Stomach (tissue), 9 donors: ENCODE data around the gene UBR1. TPM values are rescaled to one million over a fixed set of nuclear protein-coding genes. Genes with fewer than 3 reads are reported as not detected.

Experiments
- DNase-seq, 2 donors: peaks; one replicate each; pipeline versions ENCODE4 v3.0.0 to v3.0.0-alpha.2; 2013 to 2019
- H3K27ac ChIP-seq, 5 donors: fragments of 200-600 bp in 4 of 5; sonication (generic) in 4 of 5; one replicate each; pipeline ENCODE4 v1.5.1; 2013 to 2019; ENCODE audit warnings: mild to moderate bottlenecking in 1 of 5, moderate library complexity in 1 of 5
- H3K27me3 ChIP-seq, 3 donors: fragments of 200-600 bp; sonication (generic); one replicate each; pipeline ENCODE4 v1.5.1; 2017 to 2019; ENCODE audit warnings: mixed run types in 1 of 3
- H3K36me3 ChIP-seq, 4 donors: fragments of 200-600 bp; sonication (generic); 1 replicate in 3 of 4; 2 replicates in 1 of 4; pipeline ENCODE4 v1.5.1; 2016 to 2019
- H3K4me1 ChIP-seq, 4 donors: fragments of 200-600 bp; sonication (generic); one replicate each; pipeline ENCODE4 v1.5.1; 2016 to 2019
- H3K4me3 ChIP-seq, 4 donors: fragments of 200-600 bp; sonication (generic) in 3 of 4; one replicate each; pipeline ENCODE4 v1.5.1; 2016 to 2019; ENCODE audit warnings: mild to moderate bottlenecking in 1 of 4
- H3K9me3 ChIP-seq, 4 donors: fragments of 200-600 bp; sonication (generic); one replicate each; pipeline ENCODE4 v1.5.1; 2016 to 2019
- CTCF ChIP-seq, 7 experiments: fragments of 450-650 bp in 4 of 7; fragments of 200-600 bp in 3 of 7; sonication (generic) in 3 of 7; IDR thresholded peaks; one replicate each; pipeline ENCODE4 v1.5.1; 2016 to 2019; ENCODE audit warnings: antibody characterized with exemption in 7 of 7, control low read depth in 2 of 7, mild to moderate bottlenecking in 1 of 7
- EP300 ChIP-seq: sonication (generic); formaldehyde crosslinking; IDR thresholded peaks from one replicate; pipeline ENCODE4 v1.6.1; 2017; ENCODE audit warnings: antibody characterized with exemption
- POLR2A ChIP-seq, 4 donors: fragments of 450-650 bp; IDR thresholded peaks; one replicate each; pipeline ENCODE4 v1.6.1; 2016; ENCODE audit warnings: antibody characterized with exemption in 4 of 4, control low read depth in 2 of 4, mild to moderate bottlenecking in 1 of 4, moderate library complexity in 1 of 4
- POLR2AphosphoS5 ChIP-seq, 3 donors: sonication (generic); formaldehyde crosslinking; IDR thresholded peaks; one replicate each; pipeline ENCODE4 v1.6.1; 2016; ENCODE audit warnings: antibody characterized with exemption in 3 of 3
- WGBS, 5 donors: extraction: QIAGEN DNeasy Blood & Tissue Kit in 3 of 5; methylation state at CpG; one replicate each; pipeline versions ENCODE4 v1.1.5 to v1.1.7; 2013 to 2018; 5-methylcytosine and 5-hydroxymethylcytosine counted together
- intact Hi-C: fragments of 100-400 bp; cut with DNase I; formaldehyde crosslinking; loops from one replicate; pipeline ENCODE4 v1.15.1; 2023; ENCODE audit warnings: low total_unique reads
- polyA plus RNA-seq, 3 donors: library from polyadenylated mRNA; stranded (reverse); fragments of 200-250 nt; gene quantifications; one replicate each; pipeline ENCODE4 v1.2.3, GENCODE V29; 2013
- total RNA-seq, 5 donors: library from RNA; depleted of rRNA; stranded (reverse); fragments of >200 nt; gene quantifications; one replicate each; pipeline versions ENCODE4 v1.1.0 to v1.2.3, GENCODE V29; 2014 to 2016
- donor health status: healthy with polysubstance abuse.
- donor health status: Bipolar disorder and iron deficiency.
- donor health status: healthy.

The UBR1 gene
- total and polyA plus RNA-seq, 8 donors = 3.1 to 124 (median 12.3) TPM

DNA sequence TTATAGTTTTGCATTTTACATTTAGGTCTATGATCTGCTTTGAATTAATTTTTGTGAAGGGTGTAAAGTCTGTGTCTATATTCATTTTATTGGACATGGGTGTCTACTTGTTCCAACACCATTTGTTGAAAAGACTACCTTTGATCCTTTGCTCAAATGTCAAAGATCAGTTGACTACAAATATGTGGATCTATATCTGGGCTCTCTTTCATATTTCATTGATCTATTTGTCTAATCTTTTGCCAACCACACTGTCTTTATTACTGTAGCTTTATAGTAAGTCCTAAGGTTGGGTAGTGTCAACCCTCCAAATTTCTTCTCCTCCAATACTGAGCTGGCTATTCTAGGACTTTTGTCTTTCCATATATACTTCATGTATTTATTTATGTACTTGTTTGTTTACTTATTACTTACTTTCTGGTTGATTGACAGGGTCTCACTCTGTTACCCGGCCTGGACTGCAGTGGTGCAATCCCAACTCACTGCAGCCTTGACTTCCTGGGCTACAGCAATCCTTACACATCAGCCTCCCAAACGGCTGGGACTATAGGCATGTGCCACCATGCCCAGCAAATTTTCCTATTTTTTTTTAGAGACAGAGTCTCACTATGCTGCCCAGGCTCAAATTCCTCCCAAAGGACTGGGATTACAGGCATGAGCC lies 131.5 kb downstream of the UBR1 start:
- no peak for DNase-seq
- H3K4me1 ChIP-seq = no peaks in the 10 kb centered on the region
- no peak for TF ChIP-seq CTCF (IDR thresholded peaks at IDR 0.05)
- TF ChIP-seq POLR2A (IDR thresholded peaks at IDR 0.05) = no peak
- no peak for TF ChIP-seq POLR2AphosphoS5 (IDR thresholded peaks at IDR 0.05)
- no peak for TF ChIP-seq EP300
- WGBS, 5 donors = 90 to 99% (median 96%) methylated on average over 2 of the region's 2 CpGs
- H3K27ac ChIP-seq = no peak overlapping the region
- no peaks in the 10 kb centered on the region for H3K27me3 ChIP-seq
- H3K4me3 ChIP-seq = no peak overlapping the region
- intact Hi-C loops = no loop called here
- peaks cover 0 to 9% (median 0%) of the 10 kb centered on the region in 4 donors for H3K9me3 ChIP-seq
- H3K36me3 ChIP-seq = peaks cover 35 to 99% (median 92%) of the 10 kb centered on the region in 4 donors

DNA sequence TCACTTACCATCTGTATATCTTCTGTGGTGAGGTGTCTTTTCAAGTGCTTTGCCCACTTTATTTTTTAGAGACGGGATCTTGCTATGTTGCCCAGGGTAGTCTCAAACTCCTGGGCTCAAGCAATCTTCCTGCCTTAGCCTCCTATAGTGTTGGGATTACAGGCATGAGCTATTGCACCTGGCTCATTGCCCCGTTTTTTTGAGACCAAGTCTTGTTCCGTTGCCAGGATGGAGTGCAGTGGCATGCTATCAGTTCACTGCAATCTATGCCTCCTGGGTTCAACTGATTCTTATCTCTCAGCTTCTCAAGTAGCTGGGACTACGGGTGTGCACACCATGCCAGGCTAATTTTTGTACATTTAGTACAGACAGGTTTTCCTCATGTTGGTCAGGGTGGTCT lies 132.7 kb downstream of the UBR1 start:
- Histone ChIP-seq H3K4me1 (no peaks in the 10 kb centered on the region), H3K4me3 (no peak overlapping the region), H3K27ac (no peak overlapping the region), H3K9me3 (peaks cover 0 to 9% (median 0%) of the 10 kb centered on the region in 4 donors), H3K27me3 (no peaks in the 10 kb centered on the region), H3K36me3 (peaks cover 35 to 99% (median 95%) of the 10 kb centered on the region in 4 donors)
- WGBS, 5 donors = 85 to 98% (median 92%) methylated on average over 4 of the region's 4 CpGs
- DNase-seq = no peak
- intact Hi-C loops = no loop called here
- TF ChIP-seq CTCF (IDR thresholded peaks at IDR 0.05) = no peak
- no peak for TF ChIP-seq POLR2A (IDR thresholded peaks at IDR 0.05)
- no peak for TF ChIP-seq EP300
- no peak for TF ChIP-seq POLR2AphosphoS5 (IDR thresholded peaks at IDR 0.05)

DNA sequence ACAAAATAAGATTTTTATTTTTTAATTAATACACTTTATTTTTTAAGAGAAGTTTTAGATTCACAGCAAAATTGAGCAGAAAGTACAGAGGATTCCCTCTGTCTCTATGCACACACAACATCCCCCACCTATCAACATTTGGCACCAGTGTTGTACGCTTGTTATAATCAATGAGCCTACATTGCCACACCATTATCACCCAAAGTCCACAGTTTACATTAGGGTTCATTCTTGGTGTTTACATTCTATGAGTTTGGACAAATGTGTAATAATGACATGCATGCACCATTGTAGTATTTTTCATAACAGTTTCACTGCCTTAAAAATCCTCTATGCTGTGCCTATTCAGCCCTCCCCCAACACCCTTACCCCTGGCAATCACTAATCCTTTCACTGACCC lies 134.0 kb downstream of the UBR1 start:
- 87 to 98% (median 93%) methylated on average over 1 of the region's 1 CpG for WGBS, 5 donors
- no peak for DNase-seq
- Histone ChIP-seq H3K9me3 (peaks cover 0 to 9% (median 0%) of the 10 kb centered on the region in 4 donors), H3K4me1 (no peaks in the 10 kb centered on the region), H3K4me3 (no peak overlapping the region), H3K36me3 (peaks cover 35 to 93% (median 91%) of the 10 kb centered on the region in 4 donors), H3K27ac (no peak overlapping the region), H3K27me3 (no peaks in the 10 kb centered on the region)
- intact Hi-C loops = no loop called here
- TF ChIP-seq CTCF (IDR thresholded peaks at IDR 0.05) (no peak), POLR2A (IDR thresholded peaks at IDR 0.05) (no peak)

- H3K36me3 ChIP-seq = peaks cover 41 to 94% (median 89%) of the 10 kb centered on the region in 4 donors
- no peaks in the 10 kb centered on the region for H3K9me3 ChIP-seq
- intact Hi-C loops = no loop called here
- no peak for DNase-seq
- no peak overlapping the region for H3K27ac ChIP-seq
- H3K4me1 ChIP-seq = no peaks in the 10 kb centered on the region
- TF ChIP-seq POLR2A (IDR thresholded peaks at IDR 0.05) (no peak), EP300 (no peak)
- H3K4me3 ChIP-seq = no peak overlapping the region
- no peaks in the 10 kb centered on the region for H3K27me3 ChIP-seq
- 94 to 98% (median 96%) methylated on average over 5 of the region's 5 CpGs for WGBS, 5 donors
These were observed 141.4 kb downstream of the UBR1 start for GRCh38 chr15:42964476-42964875.

DNA sequence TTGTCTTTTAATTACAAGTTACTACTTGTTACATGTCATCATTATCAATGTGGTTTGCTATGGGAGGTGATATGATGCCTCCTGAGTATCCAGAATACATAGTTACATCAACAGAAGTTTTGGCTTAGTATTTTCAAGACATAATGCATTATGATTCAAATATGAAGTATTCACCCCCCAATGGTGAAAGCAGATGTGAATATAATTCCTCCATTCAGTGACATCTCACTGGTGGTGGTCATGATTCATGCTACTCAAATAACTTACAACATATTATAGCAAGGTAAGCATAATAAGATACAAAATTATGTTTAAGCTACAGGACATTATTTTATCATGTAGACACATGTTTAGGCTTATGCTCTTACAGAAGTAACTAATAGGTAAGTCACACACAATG lies 150.3 kb downstream of the UBR1 start:
- Histone ChIP-seq H3K4me1 (no peaks in the 10 kb centered on the region), H3K27me3 (no peaks in the 10 kb centered on the region), H3K9me3 (peaks cover 0 to 6% (median 0%) of the 10 kb centered on the region in 4 donors), H3K36me3 (peaks cover 32 to 99% (median 98%) of the 10 kb centered on the region in 4 donors), H3K27ac (no peak overlapping the region), H3K4me3 (no peak overlapping the region)
- intact Hi-C loops = no loop called here
- TF ChIP-seq POLR2A (IDR thresholded peaks at IDR 0.05) (no peak), POLR2AphosphoS5 (IDR thresholded peaks at IDR 0.05) (no peak), EP300 (no peak), CTCF (IDR thresholded peaks at IDR 0.05) (no peak)
- no peak for DNase-seq
